HG03139 (cell line): ENCODE measurements around the gene ANKRD13D.
A peak's percentile ranks its signal among the peaks of the same experiment; 100 is the strongest.
"Not testable (repeated sequence)": the region's sequence is repeated elsewhere in the genome, so short reads cannot be mapped to it uniquely, and the experiment has no call there.

ENCODE experiments used
- ATAC-seq: cut with Tn5 transposase; IDR thresholded peaks from one replicate; pipeline ENCODE4 v1.9.1; 2021; ENCODE audit not compliant: unreplicated experiment

Gene ANKRD13D

GRCh38 chr11:67317205-67317887, 28.2 kb downstream of the ANKRD13D start:
- ATAC-seq = peak; percentile 65

GRCh38 chr11:67317888-67318555, 28.9 kb downstream of the ANKRD13D start:
- no peak for ATAC-seq

GRCh38 chr11:67318876-67319275, 29.8 kb downstream of the ANKRD13D start:
- ATAC-seq = not testable (repeated sequence)

- ATAC-seq = no peak
These were observed 30.9 kb downstream of the ANKRD13D start for GRCh38 chr11:67320011-67320410.

GRCh38 chr11:67320691-67321090, 31.6 kb downstream of the ANKRD13D start:
- ATAC-seq = no peak

GRCh38 chr11:67321313-67321871, 32.3 kb downstream of the ANKRD13D start:
- ATAC-seq = no peak

GRCh38 chr11:67322049-67322448, 32.9 kb downstream of the ANKRD13D start:
- no peak for ATAC-seq

GRCh38 chr11:67323526-67323925, 34.4 kb downstream of the ANKRD13D start:
- ATAC-seq = no peak

GRCh38 chr11:67332081-67332691, 43.1 kb downstream of the ANKRD13D start:
- ATAC-seq = no peak

- no peak for ATAC-seq
These were observed 48.2 kb downstream of the ANKRD13D start for GRCh38 chr11:67337257-67337656.

GRCh38 chr11:67344264-67344663, 55.2 kb downstream of the ANKRD13D start:
- ATAC-seq = no peak

GRCh38 chr11:67345247-67345919, 56.3 kb downstream of the ANKRD13D start:
- no peak for ATAC-seq

- no peak for ATAC-seq
These were observed 57.1 kb downstream of the ANKRD13D start for GRCh38 chr11:67345920-67346819.

GRCh38 chr11:67347964-67348749, 59.1 kb downstream of the ANKRD13D start:
- ATAC-seq = no peak

- no peak for ATAC-seq
These were observed 59.9 kb downstream of the ANKRD13D start for GRCh38 chr11:67349036-67349435.

GRCh38 chr11:67349457-67349856, 60.4 kb downstream of the ANKRD13D start:
- ATAC-seq = no peak

GRCh38 chr11:67349928-67350465, 60.9 kb downstream of the ANKRD13D start:
- ATAC-seq = no peak

GRCh38 chr11:67351275-67352005, 62.3 kb downstream of the ANKRD13D start:
- no peak for ATAC-seq
